SK-N-SH (cell line): ENCODE measurements around the gene KRABD2.
"Not testable (repeated sequence)": the region's sequence is repeated elsewhere in the genome, so short reads cannot be mapped to it uniquely, and the experiment has no call there.

Experiments used
- CTCF ChIA-PET: fragments of 300-600, 350-600 bp; formaldehyde crosslinking; extraction: SDS; loops from one replicate; lab custom pipeline; 2021; lab: Yijun Ruan, JAX
- POLR2A ChIA-PET: fragments of 350-600 bp; sonication (Branson Sonifier 250); formaldehyde crosslinking; extraction: SDS; loops from one replicate; lab custom pipeline; 2020; ENCODE audit warnings: antibody characterized with exemption, inconsistent platforms; lab: Yijun Ruan, JAX
- DNase-seq: peaks from one replicate; pipeline ENCODE4 v3.0.0; 2012
- H2AFZ ChIP-seq: fragments of 200-600 bp; sonication (generic); 2 replicates; pipeline ENCODE4 v1.8.1; 2016; ENCODE audit warnings: antibody characterized with exemption, mild to moderate bottlenecking, low read depth
- H3F3A ChIP-seq: fragments of 200-600 bp; sonication (generic); replicated peaks from 2 replicates; pipeline ENCODE3; 2016; ENCODE audit warnings: antibody characterized with exemption, mild to moderate bottlenecking; ENCODE audit not compliant: insufficient read depth
- H3K27ac ChIP-seq, 2 experiments: fragments of 200-500 bp in 1 of 2; fragments of 200-600 bp in 1 of 2; sonication (Bioruptor generic) in 1 of 2; sonication (generic), shearing (Covaris generic) in 1 of 2; 2 replicates each; pipeline versions ENCODE4 v1.5.1 to v1.6.1; 2014 to 2016; ENCODE audit warnings: low read depth in 2 of 2, inconsistent platforms in 1 of 2, low read length in 1 of 2, mild to moderate bottlenecking in 1 of 2, mixed read lengths in 1 of 2
- H3K27me3 ChIP-seq: fragments of 200-600 bp; sonication (generic), shearing (Covaris generic); 2 replicates; pipeline ENCODE4 v1.6.1; 2016; ENCODE audit warnings: mixed run types; ENCODE audit not compliant: insufficient read depth
- H3K36me3 ChIP-seq, 2 experiments: fragments of 200-500 bp in 1 of 2; fragments of 200-600 bp in 1 of 2; sonication (Bioruptor generic) in 1 of 2; sonication (generic) in 1 of 2; replicated peaks in 1 of 2; 2 replicates each; pipeline versions ENCODE3 to v1.5.1; 2014 to 2016; ENCODE audit warnings: low read length in 1 of 2, mild to moderate bottlenecking in 1 of 2; ENCODE audit not compliant: insufficient read depth in 2 of 2, control insufficient read depth in 1 of 2
- H3K4me1 ChIP-seq, 2 experiments: fragments of 200-500 bp in 1 of 2; fragments of 200-600 bp in 1 of 2; sonication (Bioruptor generic) in 1 of 2; sonication (generic), shearing (Covaris generic) in 1 of 2; 2 replicates each; pipeline versions ENCODE4 v1.5.1 to v1.6.1; 2014 to 2016; ENCODE audit warnings: low read depth in 1 of 2, low read length in 1 of 2, mixed run types in 1 of 2; ENCODE audit not compliant: insufficient read depth in 2 of 2, control insufficient read depth in 1 of 2
- H3K4me2 ChIP-seq: fragments of 200-600 bp; sonication (generic), shearing (Covaris generic); 2 replicates; pipeline ENCODE4 v1.6.1; 2017; ENCODE audit warnings: mixed run types
- H3K4me3 ChIP-seq, 2 experiments: fragments of 200-500 bp in 1 of 2; fragments of 200-600 bp in 1 of 2; sonication (Bioruptor generic) in 1 of 2; sonication (generic), shearing (Covaris generic) in 1 of 2; 2 replicates each; pipeline versions ENCODE4 v1.5.1 to v1.8.1; 2014 to 2016; ENCODE audit warnings: low read depth in 2 of 2, inconsistent platforms in 1 of 2, low read length in 1 of 2, mild to moderate bottlenecking in 1 of 2, mixed read lengths in 1 of 2, moderate library complexity in 1 of 2
- H3K79me2 ChIP-seq: fragments of 200-600 bp; sonication (generic); 2 replicates; pipeline ENCODE4 v1.8.1; 2017; ENCODE audit warnings: mild to moderate bottlenecking; ENCODE audit not compliant: insufficient read depth
- H3K9ac ChIP-seq: fragments of 200-600 bp; sonication (generic); 2 replicates; pipeline ENCODE4 v1.6.1; 2017; ENCODE audit warnings: mixed run types
- H3K9me2 ChIP-seq: fragments of 200-600 bp; sonication (generic); 2 replicates; pipeline ENCODE4 v1.6.1; 2017; ENCODE audit warnings: mixed run types
- H3K9me3 ChIP-seq: fragments of 200-600 bp; sonication (generic); 2 replicates; pipeline ENCODE4 v1.6.1; 2017; ENCODE audit warnings: mixed run types, mild to moderate bottlenecking, moderate library complexity
- H4K20me1 ChIP-seq: fragments of 200-600 bp; sonication (generic); 2 replicates; pipeline ENCODE4 v1.6.1; 2017; ENCODE audit warnings: mild to moderate bottlenecking, mixed run types; ENCODE audit not compliant: insufficient read depth
- RAD21 ChIP-seq: IDR thresholded peaks from 2 replicates; pipeline ENCODE4 v1.6.1; 2012; ENCODE audit warnings: mild to moderate bottlenecking, low read length
- RCOR1 ChIP-seq: fragments of 150-350 bp; IDR thresholded peaks from 2 replicates; pipeline ENCODE4 v1.6.1; 2017; ENCODE audit warnings: antibody characterized with exemption, low read length
- TCF12 ChIP-seq: IDR thresholded peaks from 2 replicates; pipeline ENCODE4 v1.4.0; 2012
- WGBS: methylation state at CpG from one replicate; pipeline ENCODE4 v1.1.6; 2017; ENCODE audit warnings: low lambda C conversion rate; 5-methylcytosine and 5-hydroxymethylcytosine counted together
- TF ChIP-seq, protein P1 (sequence below): IDR thresholded peaks from 2 replicates; pipeline ENCODE4 v1.6.1; 2012; ENCODE audit warnings: mild to moderate bottlenecking, low read depth, low read length, moderate library complexity
- TF ChIP-seq, protein P2 (sequence below): fragments of 150-350 bp; IDR thresholded peaks from 2 replicates; pipeline ENCODE4 v1.6.1; 2017; ENCODE audit warnings: antibody characterized with exemption, low read length, low read depth, borderline replicate concordance

The KRABD2 gene

DNA sequence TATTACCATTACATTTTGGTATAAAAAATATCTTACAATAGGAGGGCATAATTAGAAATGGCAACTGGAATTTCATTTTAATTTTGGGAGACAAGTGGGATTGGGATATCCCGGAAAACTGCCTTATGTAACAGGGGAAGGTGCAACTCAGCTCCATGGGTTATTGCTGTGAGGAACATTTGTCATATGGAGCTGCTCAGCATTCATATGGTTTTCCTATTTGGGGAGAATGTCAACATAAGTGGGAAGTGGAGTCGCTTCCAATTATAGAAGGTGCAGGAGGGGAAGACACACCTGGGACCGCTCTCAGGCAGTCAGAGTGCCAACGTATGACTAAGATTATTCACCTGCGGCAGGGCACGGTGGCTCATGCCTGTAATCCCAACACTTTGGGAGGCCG, 26.2 kb downstream of the KRABD2 start:
- H3K9me3 ChIP-seq = no peaks in the 10 kb centered on the region
- ChIA-PET POLR2A (no interaction called here), CTCF (interaction anchor here (1.5 to 1.9 kb wide), 2 partner anchors 8 to 49 kb away, joined by 3 to 7 read pairs; no protein-coding TSS in a partner anchor)
- no peaks in the 10 kb centered on the region for H3F3A ChIP-seq
- 73% methylated on average over 7 of the region's 7 CpGs for WGBS
- H3K9ac ChIP-seq = no peak overlapping the region
- no peaks in the 10 kb centered on the region for H3K79me2 ChIP-seq
- TF ChIP-seq RAD21 = no peak
- TF ChIP-seq TCF12 = no peak
- TF ChIP-seq, protein P1, sequence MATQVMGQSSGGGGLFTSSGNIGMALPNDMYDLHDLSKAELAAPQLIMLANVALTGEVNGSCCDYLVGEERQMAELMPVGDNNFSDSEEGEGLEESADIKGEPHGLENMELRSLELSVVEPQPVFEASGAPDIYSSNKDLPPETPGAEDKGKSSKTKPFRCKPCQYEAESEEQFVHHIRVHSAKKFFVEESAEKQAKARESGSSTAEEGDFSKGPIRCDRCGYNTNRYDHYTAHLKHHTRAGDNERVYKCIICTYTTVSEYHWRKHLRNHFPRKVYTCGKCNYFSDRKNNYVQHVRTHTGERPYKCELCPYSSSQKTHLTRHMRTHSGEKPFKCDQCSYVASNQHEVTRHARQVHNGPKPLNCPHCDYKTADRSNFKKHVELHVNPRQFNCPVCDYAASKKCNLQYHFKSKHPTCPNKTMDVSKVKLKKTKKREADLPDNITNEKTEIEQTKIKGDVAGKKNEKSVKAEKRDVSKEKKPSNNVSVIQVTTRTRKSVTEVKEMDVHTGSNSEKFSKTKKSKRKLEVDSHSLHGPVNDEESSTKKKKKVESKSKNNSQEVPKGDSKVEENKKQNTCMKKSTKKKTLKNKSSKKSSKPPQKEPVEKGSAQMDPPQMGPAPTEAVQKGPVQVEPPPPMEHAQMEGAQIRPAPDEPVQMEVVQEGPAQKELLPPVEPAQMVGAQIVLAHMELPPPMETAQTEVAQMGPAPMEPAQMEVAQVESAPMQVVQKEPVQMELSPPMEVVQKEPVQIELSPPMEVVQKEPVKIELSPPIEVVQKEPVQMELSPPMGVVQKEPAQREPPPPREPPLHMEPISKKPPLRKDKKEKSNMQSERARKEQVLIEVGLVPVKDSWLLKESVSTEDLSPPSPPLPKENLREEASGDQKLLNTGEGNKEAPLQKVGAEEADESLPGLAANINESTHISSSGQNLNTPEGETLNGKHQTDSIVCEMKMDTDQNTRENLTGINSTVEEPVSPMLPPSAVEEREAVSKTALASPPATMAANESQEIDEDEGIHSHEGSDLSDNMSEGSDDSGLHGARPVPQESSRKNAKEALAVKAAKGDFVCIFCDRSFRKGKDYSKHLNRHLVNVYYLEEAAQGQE = no peak
- TF ChIP-seq, protein P2, sequence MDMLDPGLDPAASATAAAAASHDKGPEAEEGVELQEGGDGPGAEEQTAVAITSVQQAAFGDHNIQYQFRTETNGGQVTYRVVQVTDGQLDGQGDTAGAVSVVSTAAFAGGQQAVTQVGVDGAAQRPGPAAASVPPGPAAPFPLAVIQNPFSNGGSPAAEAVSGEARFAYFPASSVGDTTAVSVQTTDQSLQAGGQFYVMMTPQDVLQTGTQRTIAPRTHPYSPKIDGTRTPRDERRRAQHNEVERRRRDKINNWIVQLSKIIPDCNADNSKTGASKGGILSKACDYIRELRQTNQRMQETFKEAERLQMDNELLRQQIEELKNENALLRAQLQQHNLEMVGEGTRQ = no peak
- no peak for TF ChIP-seq RCOR1
- peaks cover 9% of the 10 kb centered on the region for H3K27me3 ChIP-seq
- no peak overlapping the region for H2AFZ ChIP-seq
- H3K27ac ChIP-seq = no peak overlapping the region
- H4K20me1 ChIP-seq = no peaks in the 10 kb centered on the region
- H3K4me2 ChIP-seq = no peak overlapping the region
- DNase-seq = no peak
- no peaks in the 10 kb centered on the region for H3K9me2 ChIP-seq
- no peak overlapping the region for H3K4me3 ChIP-seq
- no peaks in the 10 kb centered on the region for H3K4me1 ChIP-seq
- no peaks in the 10 kb centered on the region for H3K36me3 ChIP-seq

DNA sequence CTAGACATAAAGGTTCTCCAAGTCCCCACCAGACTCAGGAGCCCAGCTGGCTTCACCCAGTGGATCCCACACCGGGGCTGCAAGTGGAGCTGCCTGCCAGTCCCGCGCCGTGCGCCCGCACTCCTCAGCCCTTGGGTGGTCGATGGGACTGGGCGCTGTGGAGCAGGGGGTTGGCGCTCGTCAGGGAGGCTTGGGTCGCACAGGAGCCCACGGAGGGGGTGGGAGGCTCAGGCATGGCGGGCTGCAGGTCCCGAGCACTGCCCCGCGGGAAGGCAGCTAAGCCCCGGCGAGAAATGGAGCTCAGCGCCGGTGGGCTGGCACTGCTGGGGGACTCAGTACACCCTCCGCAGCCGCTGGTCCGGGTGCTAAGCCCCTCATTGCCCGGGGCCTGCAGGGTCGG, 29.5 kb downstream of the KRABD2 start:
- not testable (repeated sequence) for H3K79me2 ChIP-seq, H3K9me2 ChIP-seq, H2AFZ ChIP-seq, H3K36me3 ChIP-seq, H3K4me2 ChIP-seq, H3K27me3 ChIP-seq, H3K4me1 ChIP-seq, H3F3A ChIP-seq, H3K9me3 ChIP-seq, DNase-seq, H3K9ac ChIP-seq, H4K20me1 ChIP-seq, H3K27ac ChIP-seq
- peak overlapping the region in 1 of 2 experiments; percentile 3; a peak in 1 of 4 replicates for H3K4me3 ChIP-seq
- ChIA-PET CTCF (interaction anchor here (0.6 kb wide), 1 partner anchor 37 kb away, joined by 4 read pairs; no protein-coding TSS in a partner anchor), POLR2A (interaction anchor here (1.1 kb wide), 1 partner anchor 55 kb away, joined by 3 read pairs; no protein-coding TSS in a partner anchor)
- no CpG with 5 or more reads among the region's 25 CpGs for WGBS
